Stimulated activated CD4-positive, alpha-beta T cell treated with anti-CD3 and anti-CD28 coated beads, Interleukin-1b, Interleukin-23, amount 100 ng/mL, for 4 hours (primary cell): Measurements from ENCODE around the gene COBLL1.

ENCODE experiments used
- DNase-seq, 2 donors: peaks; one replicate each; pipeline ENCODE4 v3.0.0-alpha.2; 2020; ENCODE audit warnings: low read depth in 2 of 2

COBLL1 gene

DNA sequence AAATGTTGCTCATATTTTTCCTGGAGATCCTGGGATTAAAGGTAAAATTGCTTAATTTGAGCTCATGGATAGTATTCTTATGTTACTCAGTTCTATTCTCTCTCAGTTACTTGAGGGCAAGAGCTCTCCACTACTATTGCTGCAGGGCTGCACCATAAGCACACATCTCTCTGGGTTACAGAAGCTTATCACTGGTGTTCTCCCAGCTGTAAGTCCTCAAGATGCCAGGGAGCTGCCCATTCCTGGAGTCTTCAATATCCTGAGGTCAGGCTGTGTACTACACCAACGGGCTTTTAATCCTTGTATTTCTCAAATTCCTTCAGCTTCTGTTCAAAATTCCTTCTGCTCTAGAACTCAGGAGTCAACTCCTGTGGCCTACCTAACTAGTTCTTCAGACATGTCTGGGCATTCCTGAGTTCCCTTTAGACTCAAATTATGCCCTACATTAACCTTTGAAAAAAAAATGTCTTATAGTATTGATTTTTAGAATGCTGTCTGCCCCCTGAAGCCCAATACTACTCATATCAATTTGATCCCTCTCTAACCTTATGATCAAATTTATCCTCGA, 17.7 kb upstream of the COBLL1 start:
- DNase-seq = no peak

DNA sequence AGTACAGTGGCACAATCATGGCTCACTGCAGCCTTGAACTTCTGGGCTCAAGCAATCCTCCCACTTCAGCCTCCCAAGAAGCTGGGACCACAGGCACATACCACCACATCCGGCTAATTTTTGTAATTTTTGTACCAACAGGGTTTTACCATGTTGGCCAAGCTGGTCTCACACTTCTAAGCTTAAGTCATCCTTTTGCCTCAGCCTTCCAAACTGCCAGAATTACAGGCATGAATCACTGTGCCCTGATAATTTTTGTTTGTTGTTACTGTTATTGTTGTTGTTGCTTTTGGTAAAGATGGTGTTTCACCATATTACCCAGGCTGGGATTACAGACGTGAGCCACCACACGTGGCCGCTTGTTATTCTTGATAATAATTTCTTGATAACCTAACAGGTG, 10.5 kb upstream of the COBLL1 start:
- no peak for DNase-seq

DNA sequence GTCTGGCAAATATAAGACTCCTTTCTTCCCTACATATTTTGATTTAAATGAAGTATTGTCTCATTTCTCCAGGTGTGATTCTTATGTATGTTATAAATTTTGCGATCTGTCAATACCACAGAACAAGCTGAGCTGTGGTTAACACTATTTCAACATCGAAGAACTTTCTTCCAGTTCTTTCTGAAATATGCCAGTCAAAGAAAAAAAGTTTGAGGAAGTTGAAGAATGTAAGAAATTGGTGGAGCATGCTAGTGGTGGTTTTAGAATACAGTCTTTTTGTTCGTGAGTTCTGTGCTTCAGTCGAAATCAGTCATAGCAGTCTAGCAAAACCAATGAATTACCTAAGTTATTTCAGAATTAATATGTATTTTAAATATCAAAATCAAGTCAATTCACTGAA, 8.6 kb upstream of the COBLL1 start:
- DNase-seq = no peak

DNA sequence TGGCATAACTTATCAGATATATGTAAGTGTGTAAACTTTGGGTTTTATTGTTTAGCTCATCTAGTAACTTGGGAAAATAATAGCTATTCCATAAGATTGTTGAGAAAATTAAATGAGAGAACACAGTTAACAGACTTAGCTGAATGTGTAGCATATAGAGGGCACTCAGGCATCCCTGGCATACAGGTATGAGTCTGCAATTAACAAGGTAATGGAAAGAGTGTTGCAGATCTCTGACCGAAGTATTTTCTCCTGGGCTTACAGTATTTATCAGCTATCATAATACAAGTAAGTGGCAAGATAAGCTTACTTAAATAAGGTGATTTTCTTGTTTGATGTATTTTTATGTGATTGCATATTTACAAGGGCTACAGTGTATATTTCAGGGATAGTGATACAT, 7.9 kb upstream of the COBLL1 start:
- DNase-seq = no peak

DNA sequence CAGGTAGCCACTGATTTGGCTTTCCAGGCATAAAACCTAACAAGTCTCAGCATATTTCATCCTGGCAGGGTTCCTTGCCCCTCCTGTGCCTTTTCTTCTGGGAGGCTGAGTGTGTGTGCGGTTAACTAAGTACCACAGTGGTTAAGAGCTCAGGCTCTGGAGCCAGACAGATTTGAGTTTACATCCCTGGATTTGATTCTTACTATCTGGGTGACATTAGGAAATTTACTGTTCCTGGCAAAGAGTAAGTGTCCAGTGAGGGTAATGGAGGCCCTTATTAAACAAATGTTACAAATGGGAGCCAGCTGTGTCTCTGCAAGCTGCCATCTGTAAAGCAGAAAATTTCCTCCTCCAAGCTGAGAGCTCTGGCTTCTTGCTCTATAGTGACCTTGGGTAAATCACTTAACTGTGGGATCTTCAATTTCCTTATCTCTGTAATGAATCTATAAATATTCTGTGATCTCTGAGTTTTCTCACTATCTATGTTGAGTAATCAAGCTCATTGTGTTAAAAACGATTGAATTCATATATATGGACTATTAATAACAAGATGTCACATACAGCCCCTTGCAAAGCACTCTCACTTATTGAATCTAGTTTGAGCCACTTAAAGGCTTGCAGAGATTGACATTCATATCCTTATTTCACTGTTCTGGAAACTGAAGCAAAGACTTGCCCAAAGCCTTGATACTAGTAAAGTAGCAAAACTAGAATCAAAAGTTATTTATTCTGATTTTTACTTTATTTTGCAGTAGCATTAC, 6.5 kb upstream of the COBLL1 start:
- no peak for DNase-seq

DNA sequence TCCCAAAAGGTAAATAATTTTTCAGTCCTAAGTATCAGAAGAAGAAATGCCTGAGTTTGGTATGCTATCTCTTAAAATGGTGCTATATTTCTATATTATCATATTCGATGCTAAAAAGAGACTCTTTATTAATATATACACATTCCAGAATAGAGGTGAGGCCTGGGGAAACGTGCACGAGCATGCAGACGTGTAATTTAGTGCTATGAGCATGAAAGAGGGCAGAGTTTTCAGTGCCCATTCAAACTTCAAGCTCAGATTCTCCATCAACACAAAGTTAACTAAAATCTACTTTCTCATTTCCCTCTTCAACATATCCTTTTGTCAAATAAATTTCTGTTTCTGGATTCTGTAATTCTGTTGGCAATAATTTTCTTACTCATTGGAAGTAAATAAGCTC, 5.7 kb upstream of the COBLL1 start:
- DNase-seq = no peak

DNA sequence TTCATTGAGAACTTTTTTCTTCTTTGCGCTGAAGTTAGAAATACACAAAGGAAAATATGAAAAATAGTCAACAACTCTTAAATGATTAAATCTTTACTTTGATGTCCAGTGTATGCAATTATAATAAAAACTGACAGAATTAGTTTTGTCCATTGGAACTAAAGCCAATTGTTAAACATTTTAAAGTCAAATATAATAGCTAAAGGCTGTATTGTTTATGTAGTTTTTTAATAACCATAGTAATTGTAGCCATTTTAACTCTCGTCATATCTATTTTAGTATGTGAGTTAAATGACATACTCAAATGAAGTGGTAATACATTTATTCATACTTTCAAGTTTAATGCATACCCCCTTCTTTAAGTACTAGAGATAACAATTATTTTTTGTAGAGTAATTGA, 4.7 kb upstream of the COBLL1 start:
- DNase-seq = no peak

DNA sequence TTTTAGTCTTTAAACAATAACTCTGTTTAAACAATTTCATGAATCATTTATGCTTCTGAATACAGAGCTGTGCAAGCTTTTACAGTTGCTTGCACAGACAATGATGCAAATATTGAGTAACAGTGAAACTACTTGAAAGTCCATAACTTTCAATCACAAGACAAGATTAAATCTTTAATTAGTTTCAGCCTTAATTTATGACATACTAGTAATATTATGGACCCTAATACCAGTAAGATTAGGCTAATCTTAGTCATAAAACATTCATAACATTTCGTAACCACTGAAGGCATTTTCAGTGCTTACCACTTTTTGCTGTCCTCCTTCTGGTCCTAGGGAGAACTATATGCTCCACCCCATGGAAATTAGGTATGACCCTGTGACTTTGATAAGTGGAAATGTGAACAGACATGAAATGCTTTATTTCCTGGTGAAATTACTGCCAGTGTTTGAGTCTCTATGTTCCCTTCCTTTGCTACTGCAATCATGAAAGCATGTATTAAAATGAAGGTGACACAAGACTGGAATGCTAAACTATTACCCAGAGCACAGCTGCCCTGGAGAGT, 1.8 kb upstream of the COBLL1 start:
- DNase-seq = no peak

DNA sequence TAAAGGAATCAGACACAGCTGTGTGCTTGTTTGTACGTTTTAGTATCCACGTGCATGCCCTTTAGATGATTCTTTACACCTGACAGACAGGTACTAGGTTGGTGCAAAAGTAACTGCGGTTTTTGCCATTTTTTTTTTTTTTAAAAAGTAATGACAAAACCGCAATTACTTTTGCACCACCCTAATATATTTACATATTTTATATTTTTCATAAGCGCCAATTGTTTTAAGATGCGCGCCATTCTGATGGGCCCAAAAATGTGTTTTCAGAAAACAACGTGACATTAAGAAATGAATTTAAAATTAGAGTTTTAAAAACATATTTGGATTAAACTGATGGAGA, 972 bp upstream of the COBLL1 start:
- DNase-seq = no peak

DNA sequence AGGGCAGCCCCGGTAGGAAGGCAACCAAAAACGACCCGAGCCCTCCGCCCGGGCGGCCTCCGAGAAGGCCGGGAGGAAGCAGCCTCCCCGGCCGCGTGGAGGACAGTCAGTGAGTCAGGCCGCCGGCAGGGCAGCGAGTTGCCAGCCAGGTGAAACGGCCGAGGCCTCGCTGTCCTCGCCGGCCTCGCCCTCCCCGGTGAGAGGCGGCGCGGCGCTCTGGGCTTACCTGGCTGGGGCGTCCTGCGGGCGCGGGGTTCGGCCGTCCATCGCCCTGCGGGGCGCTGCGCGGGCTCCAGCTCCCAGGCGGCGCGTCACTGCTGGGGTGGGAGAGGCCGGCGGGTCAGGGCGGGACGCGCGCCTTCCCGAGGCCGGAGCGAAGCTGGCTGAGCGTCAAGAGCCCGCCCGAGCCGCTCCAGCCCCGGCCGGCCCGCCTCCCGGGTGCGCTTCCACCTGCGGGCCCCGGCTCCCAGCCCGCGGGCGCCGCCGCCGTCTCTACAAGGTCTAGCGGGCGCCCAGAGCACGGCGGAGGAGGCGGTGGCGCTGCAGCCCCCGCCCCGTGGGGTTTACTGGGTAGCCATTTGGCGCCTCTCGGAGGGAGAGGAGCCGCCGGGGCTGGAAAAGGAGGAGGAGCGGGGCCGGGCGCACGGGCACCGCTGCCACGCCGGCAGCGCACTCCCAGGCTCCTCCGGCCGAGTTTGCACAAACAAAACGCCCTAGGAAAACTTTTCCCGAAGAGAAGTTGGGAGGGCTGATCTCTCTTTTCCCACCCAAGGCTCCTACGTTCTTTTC, 499 bp downstream of the COBLL1 start:
- DNase-seq = no peak

DNA sequence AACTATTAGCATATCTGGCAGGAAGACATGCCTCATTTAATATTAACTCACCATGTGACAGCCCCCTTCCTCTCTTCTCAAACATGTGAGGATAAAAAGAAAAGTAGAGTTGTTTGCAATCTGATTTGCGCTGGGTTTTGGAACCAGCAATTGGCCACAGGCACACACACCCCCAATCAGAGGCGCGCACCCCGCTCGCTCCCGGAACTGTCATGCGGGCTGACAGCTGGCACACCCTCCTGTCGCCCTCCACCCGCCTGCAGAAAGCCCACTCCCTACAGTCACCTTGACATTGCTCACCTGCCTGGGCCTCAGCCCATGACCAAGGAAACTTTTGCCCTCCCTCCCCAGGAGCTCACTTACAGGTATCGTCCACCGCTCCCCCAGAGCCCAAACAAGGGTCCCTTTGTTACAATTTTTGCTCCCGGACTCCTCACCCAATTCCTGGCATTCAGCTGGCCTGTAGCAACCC, 1.1 kb downstream of the COBLL1 start:
- no peak for DNase-seq

DNA sequence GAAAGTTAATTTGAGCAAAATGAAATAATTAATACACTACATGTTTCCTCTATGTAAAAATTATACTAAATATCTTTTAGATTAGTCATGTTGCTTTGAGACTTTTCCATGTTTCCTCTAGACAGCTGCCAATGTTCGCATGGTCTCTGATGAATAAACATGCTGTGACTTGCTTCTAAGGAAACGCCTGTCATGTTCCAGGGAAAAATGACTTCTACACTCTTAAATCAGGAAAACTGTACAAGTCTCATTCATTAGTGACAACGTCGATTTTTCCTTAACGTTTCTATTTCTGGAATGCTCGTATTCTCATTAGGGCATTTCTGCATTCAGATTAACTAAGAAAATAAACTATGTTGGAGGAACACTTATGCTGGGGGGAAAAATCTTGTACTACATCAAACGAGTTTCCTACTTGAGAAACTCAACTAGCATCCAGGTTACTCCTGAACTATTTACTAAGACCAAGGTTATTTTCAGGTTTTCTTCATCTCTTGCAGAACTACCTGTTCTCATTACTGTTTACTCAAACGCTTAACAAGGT, 1.6 kb downstream of the COBLL1 start:
- no peak for DNase-seq

DNA sequence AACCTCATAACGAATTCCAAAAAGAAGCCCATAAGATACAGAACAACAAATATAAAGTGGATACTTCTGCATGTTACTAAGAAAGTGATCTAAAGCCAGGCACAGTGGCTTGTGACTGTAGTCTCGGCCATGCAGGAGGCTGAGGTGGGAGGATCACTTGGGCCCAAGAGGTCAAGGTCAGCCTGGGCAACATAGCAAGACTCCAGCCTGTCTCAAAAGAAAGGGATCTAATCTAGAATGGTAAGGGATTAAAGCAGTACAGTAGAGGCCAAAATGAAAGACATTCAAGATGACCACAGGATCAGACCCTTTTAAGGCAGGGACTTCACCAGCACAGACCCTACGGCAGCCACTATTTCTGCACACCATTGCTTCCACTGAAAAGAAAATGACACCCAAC, 3.8 kb downstream of the COBLL1 start:
- no peak for DNase-seq

DNA sequence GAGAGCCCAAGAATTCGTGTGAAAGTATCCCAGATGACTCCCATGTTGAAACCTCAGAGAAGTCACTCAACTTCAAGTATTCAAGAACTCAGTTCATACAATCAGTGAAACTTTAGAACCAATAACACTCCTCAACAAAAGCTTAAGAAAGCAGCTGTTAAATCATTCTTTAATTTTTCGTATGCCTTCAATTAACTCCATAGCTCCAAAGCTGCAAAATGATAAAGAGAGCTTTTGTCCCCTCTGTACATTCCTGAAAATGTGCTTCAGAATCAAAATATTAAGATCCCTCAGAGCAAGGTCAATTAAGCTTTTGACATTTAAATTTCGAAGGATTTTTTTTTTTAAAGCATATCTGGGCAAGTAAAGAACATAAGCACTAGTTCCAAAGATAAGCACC, 4.7 kb downstream of the COBLL1 start:
- no peak for DNase-seq

DNA sequence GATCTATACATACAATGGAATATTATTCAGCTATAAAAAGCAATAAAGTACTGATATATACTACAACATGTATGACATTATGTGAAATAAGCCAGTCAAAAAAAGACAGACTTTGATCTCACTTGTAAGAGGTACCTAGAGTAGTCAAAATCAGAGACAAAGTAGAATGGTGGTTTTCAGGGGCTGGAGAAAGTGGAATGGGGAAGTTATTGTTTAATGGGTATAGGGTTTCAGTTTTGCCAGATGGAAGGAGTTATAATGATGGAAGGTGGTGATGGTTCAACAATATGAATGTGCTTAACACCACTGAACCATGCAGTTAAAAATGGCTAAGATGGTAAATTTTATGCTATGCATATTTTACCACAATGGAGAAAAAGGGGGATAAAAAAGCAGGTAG, 6.3 kb downstream of the COBLL1 start:
- no peak for DNase-seq

DNA sequence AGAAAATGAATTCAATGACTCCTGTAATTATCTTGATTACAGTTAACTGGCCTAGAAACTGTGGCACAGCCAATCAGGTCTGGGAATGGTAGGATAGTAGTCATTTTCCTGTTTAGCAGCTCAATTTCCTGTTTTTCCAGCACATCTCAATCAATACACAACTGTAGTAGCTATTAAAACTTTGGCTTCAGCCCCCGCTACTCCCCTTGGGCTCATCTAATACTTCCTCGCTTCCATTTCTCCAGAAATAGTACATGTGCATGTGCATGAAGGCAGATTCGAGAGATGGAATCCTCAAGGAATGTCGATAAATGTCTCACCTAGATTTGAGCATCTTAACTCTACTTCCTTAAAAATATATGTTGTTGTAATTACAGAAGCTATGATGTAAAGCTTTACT, 9.7 kb downstream of the COBLL1 start:
- no peak for DNase-seq

DNA sequence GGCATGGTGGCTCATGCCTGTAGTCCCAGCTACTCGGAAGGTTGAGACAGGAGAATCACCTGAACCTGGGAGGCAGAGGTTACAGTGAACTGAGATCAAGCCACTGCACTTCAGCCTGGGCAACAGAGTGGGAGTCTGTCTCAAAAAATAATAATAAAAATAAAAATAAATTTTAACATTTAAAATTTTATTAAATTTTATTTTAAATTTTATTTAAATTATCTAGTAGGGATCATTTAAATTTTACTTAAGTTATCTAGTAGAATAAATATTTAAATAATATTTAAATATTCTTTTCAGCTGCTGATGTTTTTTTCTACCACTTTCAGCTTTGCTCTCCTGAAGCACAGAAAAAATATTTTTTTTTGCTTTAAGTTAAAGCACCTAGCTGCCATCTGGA, 10.4 kb downstream of the COBLL1 start:
- no peak for DNase-seq

DNA sequence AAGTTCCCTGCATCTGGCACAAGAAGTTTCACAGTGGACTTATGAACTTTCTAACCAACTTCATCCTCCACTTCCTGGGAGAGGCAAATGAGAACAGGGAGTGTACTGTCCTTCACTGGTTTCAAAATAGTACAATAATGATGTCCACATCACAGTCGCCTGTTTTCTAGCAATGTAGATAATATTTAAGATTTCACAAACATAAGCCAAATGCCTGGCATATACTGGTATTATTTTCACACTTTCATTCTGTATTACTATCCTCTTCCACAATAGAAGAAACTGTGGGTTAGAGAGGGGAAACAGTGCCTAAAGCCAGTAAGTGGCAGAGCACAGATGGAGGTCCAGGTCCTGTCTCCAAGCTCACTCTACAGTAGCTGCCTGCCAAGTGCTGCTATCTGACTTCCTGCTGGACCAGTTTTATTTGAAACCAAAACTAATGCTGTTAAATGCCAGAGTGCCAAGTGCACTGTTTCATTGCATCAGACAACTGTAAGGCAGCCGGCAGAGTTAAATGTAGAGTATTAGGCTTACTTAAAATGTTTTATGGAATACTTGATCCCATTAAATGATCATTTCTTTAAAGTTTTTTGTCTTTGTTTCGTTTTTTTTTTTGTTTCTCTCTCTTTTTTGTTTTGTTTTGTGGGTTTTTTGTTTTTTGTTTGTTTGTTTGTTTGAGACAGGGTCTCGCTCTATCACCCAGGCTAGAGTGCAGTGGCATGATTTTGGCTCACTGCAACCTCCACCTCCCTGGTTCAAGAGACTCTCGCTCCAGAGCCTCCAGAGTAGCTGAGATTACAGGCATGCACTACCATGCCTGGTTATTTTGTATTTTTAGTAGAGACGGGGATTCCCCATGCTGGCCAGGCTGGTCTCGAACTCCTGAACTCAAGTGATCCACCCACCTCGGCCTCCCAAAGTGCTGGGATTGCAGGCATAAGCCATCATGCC, 15.1 kb downstream of the COBLL1 start:
- no peak for DNase-seq

DNA sequence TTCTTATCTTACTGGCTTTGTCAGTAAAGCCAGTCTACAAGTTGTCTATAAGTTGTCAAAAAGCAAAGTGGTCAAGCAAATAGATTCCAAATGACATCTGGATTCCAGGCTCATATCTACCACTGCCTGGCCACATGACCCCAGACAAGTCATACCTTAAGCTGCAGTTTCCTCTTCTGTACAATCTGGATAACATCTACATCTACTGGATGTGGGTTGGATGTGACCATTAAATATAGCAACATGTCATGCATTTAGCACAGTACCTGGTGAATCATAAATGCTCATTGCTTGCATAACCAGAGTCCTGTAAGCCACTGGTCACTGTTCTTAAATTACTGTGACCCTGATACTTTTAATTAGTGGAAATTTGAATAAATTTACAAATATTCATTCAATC, 16.8 kb downstream of the COBLL1 start:
- no peak for DNase-seq

DNA sequence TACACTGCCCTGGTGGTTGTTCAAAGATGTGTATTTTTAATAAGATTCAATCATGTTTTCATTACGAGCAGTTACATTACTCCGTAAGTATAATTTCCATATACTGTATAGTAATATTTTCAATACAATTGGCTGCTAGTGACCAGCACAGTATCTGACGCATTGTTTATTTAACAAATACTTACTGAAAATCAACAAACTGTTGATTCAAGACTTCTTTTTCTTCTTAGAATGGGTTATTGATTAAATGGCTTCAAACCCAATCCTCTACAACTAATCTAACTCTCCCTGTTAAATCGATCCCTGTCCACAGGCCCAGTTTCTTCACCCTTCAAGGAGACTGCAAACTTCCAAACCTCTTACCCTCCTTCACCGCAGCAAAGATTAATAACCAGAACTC, 18.5 kb downstream of the COBLL1 start:
- no peak for DNase-seq

DNA sequence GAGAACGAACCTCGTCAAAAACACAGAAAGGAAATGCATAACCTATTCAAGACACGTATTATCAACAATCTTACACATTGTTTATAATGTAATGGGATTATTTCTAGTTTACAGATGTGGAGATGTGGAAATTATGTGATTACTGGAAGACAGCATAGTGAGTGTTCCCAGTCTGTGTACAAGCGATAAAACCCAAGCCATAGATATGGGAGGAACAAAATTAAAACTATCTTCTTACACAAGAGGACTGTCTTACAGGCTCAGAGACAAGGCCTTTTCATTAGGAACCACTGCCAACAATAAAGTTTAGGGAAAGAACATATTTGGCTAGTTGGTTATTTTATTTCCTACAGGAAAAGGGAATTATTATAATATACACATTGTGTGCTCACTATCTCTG, 20.3 kb downstream of the COBLL1 start:
- DNase-seq = no peak
